ENCODE data around the gene MRPL32.
"Not testable (repeated sequence)": the region's sequence is repeated elsewhere in the genome, so short reads cannot be mapped to it uniquely, and the experiment has no call there.

MRPL32 gene

GRCh38 chr7:42931834-42932651 lies at the start of gene MRPL32, which contains the start of gene PSMA2:
Gene MRPL32 (plus strand): TSS chr7:42932376. CDS start chr7:42932387, 11 bp downstream.
Gene PSMA2 (minus strand): TSS chr7:42932174. CDS start chr7:42932158, 16 bp downstream.
- DNase-seq (ENCODE audit: low spot score), result peak; percentile 96

DNA sequence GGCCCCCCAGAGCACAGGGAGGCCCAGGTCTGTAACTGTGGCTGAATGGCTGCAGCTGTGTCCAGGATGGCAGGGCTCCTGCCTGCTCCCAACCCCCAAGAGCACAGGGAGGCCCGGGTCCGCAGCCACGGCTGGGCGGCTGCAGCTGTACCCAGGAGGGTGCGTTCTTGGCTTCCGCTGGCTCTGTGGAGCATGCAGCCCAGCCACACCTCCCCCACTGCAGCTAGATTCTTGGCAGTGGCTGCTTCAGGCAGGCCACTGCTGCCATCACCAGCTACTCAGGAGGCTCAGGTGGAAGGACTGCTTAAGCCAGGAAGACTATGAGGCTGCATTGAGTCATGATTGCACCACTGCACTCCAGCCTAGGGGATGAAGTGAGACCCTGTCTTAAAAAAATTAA lies 48.2 kb upstream of the MRPL32 start:
- DNase-seq (ENCODE audit: low spot score), result no peak

DNA sequence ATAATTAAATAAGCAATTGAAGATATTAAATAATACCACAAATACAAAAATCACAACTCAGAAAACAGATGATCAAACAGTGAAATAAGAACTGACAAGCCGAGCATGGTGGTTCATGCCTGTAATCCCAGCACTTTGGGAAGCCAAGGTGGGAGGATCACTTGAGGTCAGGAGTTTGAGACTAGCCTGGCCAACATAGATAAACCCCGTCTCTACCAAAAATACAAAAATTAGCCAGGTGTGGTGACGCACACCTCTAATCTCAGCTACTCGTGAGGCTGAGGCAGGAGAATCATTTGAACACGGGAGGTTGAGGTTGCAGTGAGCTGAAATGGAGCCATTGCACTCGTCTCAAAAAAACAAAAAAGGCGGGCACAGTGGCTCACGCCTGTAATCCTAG lies 47.0 kb upstream of the MRPL32 start:
- not testable (repeated sequence) for DNase-seq (ENCODE audit: low spot score)

DNA sequence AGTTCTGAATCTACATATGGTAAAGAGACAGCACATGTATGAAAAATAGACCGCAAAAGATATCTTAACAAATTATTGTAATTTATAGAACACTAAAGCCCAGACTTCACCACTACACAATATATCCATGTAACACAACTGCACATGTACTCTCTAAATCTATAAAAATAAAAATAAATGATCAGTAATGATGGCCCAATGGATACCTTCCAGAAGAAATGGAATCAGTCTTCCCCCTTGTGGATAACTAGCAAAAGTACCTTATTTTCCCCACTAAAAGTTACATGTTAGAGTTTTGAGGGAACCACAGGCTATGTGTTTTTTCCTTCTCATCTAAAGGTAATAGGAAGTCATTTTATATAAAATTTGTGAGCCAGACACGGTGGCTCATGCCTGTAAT lies 46.0 kb upstream of the MRPL32 start:
- no peak for DNase-seq (ENCODE audit: low spot score)

DNA sequence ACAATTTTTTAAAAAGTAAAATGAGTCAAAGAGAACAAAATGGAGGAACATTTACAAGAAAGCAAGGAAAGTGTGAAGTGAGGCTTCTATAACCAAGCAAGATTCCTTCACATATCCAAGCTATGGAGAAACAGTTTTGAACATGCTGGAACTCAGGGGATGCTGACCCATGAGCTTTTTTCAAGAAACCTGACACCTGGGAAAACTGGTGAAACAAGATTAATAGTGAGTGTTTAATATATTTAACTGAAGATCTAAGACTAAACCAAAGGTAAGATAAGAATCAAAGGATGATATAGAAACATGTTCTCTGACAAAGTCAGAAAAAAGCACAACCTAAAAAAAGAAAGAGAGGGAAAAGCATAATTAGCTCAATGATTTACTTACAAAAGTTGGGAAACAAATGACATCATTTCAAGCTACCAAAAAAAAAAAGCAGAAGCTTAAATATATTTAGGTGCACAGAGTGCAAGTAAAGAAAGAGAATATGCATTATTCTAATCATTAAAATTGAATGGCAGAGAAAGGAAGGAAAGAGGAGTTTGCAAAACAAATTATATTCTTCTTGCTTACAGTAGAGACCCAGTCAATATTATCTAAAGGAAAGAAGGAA lies 45.2 kb upstream of the MRPL32 start:
- DNase-seq (ENCODE audit: low spot score), result no peak

- DNase-seq (ENCODE audit: low spot score), result no peak
Measured at GRCh38 chr7:42893346-42894240, 38.6 kb upstream of the MRPL32 start.

- no peak for DNase-seq (ENCODE audit: low spot score)
Measured at GRCh38 chr7:42900842-42901241, 31.3 kb upstream of the MRPL32 start.

DNA sequence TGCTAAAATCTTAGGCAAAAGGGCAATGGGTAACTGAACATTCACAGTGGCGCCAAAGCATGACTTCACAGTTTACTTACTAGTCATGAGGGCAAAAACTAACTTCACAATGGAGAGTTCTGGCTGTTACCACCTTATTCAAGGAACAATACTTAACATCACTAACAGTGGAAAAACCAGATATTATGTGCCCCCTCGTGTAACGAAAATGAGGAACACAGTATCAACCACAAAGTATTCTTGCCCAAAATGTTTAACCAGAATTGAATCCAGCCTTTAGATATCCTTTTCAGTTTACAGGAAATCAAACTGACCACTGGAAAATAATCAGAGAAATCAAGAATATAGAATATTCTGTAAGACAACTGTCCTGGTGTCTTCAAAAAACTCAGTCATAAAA lies 29.8 kb upstream of the MRPL32 start:
- no peak for DNase-seq (ENCODE audit: low spot score)

- DNase-seq (ENCODE audit: low spot score), result no peak
Measured at GRCh38 chr7:42906181-42906580, 26.0 kb upstream of the MRPL32 start.

DNA sequence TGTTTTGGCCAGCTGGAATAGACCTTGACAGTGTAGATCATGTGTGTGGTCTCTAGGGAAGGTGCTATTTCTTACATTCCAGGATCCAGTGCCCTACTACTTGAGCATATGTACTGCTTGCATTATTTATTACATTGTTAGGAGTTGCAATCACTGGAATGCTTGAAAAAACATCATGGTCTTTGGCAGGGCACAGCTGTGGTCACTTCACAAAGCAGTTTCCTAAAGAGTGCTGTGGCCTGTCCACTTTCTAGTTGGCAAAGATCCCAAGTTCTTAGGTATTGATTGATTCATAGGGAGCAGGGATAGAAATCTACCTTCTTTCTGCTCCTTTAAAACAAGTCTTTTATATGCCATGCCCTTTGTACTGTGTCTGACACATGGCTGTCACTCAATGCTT lies 24.9 kb upstream of the MRPL32 start:
- no peak for DNase-seq (ENCODE audit: low spot score)

DNA sequence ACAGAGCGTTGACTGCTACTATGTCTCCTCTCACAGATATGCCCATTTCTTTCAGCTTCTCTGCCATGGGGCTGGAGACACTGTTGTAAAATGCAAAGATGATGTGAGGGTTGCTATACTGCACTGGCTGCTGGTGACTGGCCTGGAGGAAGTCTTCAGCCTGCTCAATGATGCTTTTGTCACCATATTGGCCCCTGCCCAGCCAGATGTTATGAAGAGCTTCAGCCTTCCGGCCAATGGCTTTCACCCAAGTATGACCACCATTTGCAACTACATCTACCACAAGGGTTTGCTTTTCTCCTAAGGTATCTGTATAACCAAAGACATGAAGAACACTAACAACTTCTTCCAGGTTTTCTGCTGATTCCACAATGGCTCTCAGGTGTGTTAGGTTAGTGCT lies 21.9 kb upstream of the MRPL32 start:
- DNase-seq (ENCODE audit: low spot score), result no peak

GRCh38 chr7:42911454-42912447 lies 20.4 kb upstream of the MRPL32 start, which contains the start of gene C7orf25:
Gene C7orf25 (minus strand): TSS chr7:42912070. CDS start chr7:42910900, 1,170 bp downstream.
- DNase-seq (ENCODE audit: low spot score), result peak; percentile 94

DNA sequence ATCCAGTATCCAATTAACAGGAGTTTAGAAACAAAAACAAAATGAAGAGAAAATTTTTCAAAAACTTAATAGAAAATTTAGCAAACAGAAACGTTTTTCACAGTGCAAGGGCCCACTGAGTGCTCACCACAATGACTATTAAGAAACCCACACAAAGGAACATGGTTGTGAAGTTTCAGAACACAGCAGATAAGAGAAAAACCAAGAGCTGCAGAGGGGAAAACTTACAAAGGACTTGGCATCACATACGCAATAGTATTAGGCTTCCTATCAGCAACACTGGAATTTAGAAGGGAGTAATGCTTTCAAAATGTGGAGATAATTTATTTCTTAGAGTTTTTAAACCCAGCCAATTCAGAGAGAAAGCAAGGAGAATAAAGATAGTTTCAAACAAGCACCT lies 18.6 kb upstream of the MRPL32 start:
- DNase-seq (ENCODE audit: low spot score), result no peak

GRCh38 chr7:42914009-42914408 lies 18.2 kb upstream of the MRPL32 start:
- no peak for DNase-seq (ENCODE audit: low spot score)

DNA sequence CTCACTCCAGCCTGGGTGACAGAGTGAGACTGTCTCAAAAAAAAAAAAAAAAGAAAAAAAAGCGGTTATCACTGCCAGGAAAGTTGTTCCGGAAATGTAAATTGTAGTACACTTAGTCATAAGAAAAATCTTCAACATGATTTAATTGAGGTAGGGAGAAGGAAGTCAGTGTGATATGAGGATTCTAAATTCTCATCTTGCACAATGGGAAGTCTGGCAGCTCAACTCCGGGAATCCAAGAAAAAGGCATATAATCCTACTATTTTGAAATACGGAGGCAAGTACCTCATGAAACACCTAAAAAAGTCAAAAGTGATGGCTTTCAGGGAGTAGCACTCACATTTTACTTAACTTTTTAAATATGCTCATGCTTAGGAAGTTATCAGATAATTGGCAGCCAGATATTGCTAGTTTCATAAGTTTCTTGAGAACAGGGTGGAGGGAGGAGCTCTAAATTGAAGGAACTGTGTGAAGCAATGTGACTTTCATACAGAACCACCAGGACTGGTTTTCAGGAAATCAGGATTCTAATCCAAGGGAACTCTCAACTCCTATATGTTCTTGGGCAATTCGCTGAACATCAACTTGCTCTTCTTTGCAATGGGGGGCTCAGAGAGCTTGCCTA lies 17.6 kb upstream of the MRPL32 start:
- DNase-seq (ENCODE audit: low spot score), result no peak

- no peak for DNase-seq (ENCODE audit: low spot score)
Measured at GRCh38 chr7:42915356-42915755, 16.8 kb upstream of the MRPL32 start.

DNA sequence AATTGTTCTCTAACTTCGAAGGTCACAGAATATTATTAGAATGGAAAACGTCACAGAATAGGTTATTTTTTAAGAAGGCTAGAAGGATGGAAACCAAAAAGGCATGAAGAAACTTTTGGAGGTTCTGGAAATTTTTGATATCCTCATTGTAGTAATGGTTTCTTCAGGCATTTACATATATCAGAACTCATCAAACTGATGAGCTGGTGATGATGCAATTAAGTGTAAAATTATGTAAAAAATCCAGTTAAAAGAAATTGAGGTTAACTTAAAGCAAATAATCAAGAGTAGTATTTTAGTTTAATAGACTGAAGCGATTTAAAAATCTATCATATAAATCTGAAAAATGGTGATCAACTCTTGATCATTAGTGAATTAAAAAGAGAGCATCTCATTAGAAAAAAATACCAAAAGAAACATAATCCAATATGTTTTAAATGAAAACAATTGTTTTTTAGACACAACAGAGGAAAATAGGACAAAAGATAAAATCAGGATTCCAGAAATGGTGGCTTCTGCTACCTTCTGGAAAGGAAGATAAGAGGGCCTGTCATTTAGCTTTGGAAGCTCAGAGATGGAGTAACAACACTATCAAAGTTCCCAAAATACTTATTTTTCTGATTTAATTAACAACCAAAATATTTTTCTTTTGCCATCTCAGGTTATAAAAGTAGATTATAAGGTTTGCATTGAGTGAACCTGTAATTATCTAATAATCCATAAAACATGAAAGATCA lies 10.0 kb upstream of the MRPL32 start:
- no peak for DNase-seq (ENCODE audit: low spot score)

DNA sequence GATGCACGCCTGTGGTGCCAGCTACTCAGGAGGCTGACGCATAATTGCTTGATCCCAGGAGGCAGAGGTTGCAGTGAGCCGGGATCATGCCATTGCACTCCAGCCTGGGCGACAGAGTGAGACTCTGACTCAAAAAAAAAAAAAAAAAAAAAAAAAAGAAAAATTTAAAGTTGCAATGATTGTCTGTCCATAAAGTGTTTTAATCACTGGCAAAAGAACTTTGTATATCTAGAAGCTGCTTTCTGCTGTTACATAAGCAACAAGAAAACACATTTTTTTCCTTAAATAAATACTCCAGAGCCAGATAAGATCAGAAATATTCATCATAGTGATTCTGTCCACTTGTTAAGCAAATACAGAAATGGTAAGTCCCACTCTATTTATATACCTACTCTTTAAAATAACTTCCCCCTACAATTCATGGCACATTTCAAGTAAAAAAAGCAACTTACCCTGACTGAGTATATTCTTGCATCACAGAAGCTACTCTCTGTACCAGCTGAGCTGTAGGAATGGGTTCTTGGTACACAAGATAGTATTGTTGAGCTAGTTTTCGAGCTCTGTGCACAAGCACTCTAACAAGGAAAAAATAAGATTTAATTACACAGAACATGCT lies 7.8 kb upstream of the MRPL32 start:
- no peak for DNase-seq (ENCODE audit: low spot score)

- DNase-seq (ENCODE audit: low spot score), result no peak
Measured at GRCh38 chr7:42925630-42926029, 6.5 kb upstream of the MRPL32 start.

- no peak for DNase-seq (ENCODE audit: low spot score)
Measured at GRCh38 chr7:42926204-42926603, 6.0 kb upstream of the MRPL32 start.

Measured in CD4-positive, alpha-beta T cell treated with Interleukin-6 at 100 ng/mL for 8 hours (primary cell).